IMR-90 (cell line): ENCODE data around the gene HRNR. TPM values are rescaled to one million over a fixed set of nuclear protein-coding genes. Genes with fewer than 3 reads are reported as not detected.

ENCODE experiments used
- ATAC-seq: fragments of 200-7000 bp; cut with Tn5 transposase; 2 replicates; pipeline ENCODE4 v1.9.1; 2020; ENCODE audit warnings: low read depth, mild to moderate bottlenecking, moderate library complexity
- BruUV-seq: library from RNA; stranded (reverse); fragments of 400-500 nt; replicated peaks from 2 replicates; lab custom pipeline; 2021; lab: Mats Ljungman, UMichigan
- CTCF ChIA-PET: fragments of 300-600 bp; formaldehyde crosslinking; extraction: SDS; loops from one replicate; lab custom pipeline; 2021; ENCODE audit warnings: antibody characterized with exemption; lab: Yijun Ruan, JAX
- POLR2A ChIA-PET: fragments of 300-600 bp; sonication (Branson Sonifier 250); formaldehyde crosslinking; loops from one replicate; lab custom pipeline; 2022; ENCODE audit warnings: antibody characterized with exemption; ENCODE audit not compliant: unreplicated experiment; lab: Charles Lee
- DNase-seq: peaks from one replicate; pipeline ENCODE4 v3.0.0; 2013
- H2AFZ ChIP-seq: replicated peaks from 2 replicates; pipeline ENCODE3; 2013; ENCODE audit warnings: low read length, mild to moderate bottlenecking; ENCODE audit not compliant: poor library complexity
- H2AK5ac ChIP-seq: 2 replicates; pipeline ENCODE4 v1.6.1; 2013; ENCODE audit warnings: low read depth, low read length, inconsistent platforms
- H2AK9ac ChIP-seq: replicated peaks from 2 replicates; pipeline ENCODE3; 2013; ENCODE audit warnings: mild to moderate bottlenecking, low read depth, low read length, moderate library complexity; ENCODE audit not compliant: poor library complexity
- H2BK120ac ChIP-seq: 2 replicates; pipeline ENCODE4 v1.6.1; 2013; ENCODE audit warnings: low read depth, low read length, inconsistent platforms
- H2BK15ac ChIP-seq: 3 replicates; pipeline ENCODE4 v1.6.1; 2013; ENCODE audit warnings: low read depth, low read length, inconsistent platforms
- H2BK20ac ChIP-seq: 2 replicates; pipeline ENCODE4 v1.6.1; 2013; ENCODE audit warnings: low read depth, mild to moderate bottlenecking, inconsistent platforms, low read length, moderate library complexity
- H2BK5ac ChIP-seq: 2 replicates; pipeline ENCODE4 v1.6.1; 2013; ENCODE audit warnings: mild to moderate bottlenecking, low read depth, low read length, inconsistent platforms; ENCODE audit not compliant: poor library complexity, severe bottlenecking
- H3K14ac ChIP-seq: replicated peaks from 2 replicates; pipeline ENCODE4 v1.6.1; 2013; ENCODE audit warnings: low read depth, low read length, inconsistent platforms
- H3K18ac ChIP-seq: 2 replicates; pipeline ENCODE4 v1.6.1; 2013; ENCODE audit warnings: low read depth, low read length, control low read depth
- H3K23ac ChIP-seq: 2 replicates; pipeline ENCODE4 v1.6.1; 2013; ENCODE audit warnings: low read depth, low read length, inconsistent platforms
- H3K27ac ChIP-seq: 2 replicates; pipeline ENCODE4 v1.5.1; 2013; ENCODE audit warnings: mild to moderate bottlenecking, control low read depth, low read length; ENCODE audit not compliant: insufficient read depth
- H3K27me3 ChIP-seq: 2 replicates; pipeline ENCODE4 v1.6.1; 2013; ENCODE audit warnings: low read length; ENCODE audit not compliant: control insufficient read depth, insufficient read depth
- H3K36me3 ChIP-seq: 2 replicates; pipeline ENCODE4 v1.6.1; 2013; ENCODE audit warnings: low read length, mixed read lengths; ENCODE audit not compliant: control insufficient read depth, insufficient read depth
- H3K4ac ChIP-seq: 2 replicates; pipeline ENCODE4 v1.6.1; 2013; ENCODE audit warnings: low read depth, low read length, inconsistent platforms
- H3K4me1 ChIP-seq: 2 replicates; pipeline ENCODE4 v1.6.1; 2013; ENCODE audit warnings: low read length, mixed read lengths; ENCODE audit not compliant: control insufficient read depth, insufficient read depth
- H3K4me2 ChIP-seq: 2 replicates; pipeline ENCODE4 v1.6.1; 2013; ENCODE audit warnings: low read depth, mild to moderate bottlenecking, control low read depth, low read length, moderate library complexity
- H3K4me3 ChIP-seq: 2 replicates; pipeline ENCODE4 v1.5.1; 2013; ENCODE audit warnings: low read depth, mild to moderate bottlenecking, control low read depth, low read length, moderate library complexity; ENCODE audit not compliant: insufficient read depth
- H3K56ac ChIP-seq: 2 replicates; pipeline ENCODE4 v1.6.1; 2013; ENCODE audit warnings: low read length, inconsistent platforms; ENCODE audit not compliant: insufficient read depth; ENCODE audit errors: extremely low read depth
- H3K79me1 ChIP-seq, 2 experiments: 2 replicates each; pipeline ENCODE4 v1.6.1; 2013; ENCODE audit warnings: low read length in 2 of 2, inconsistent platforms in 1 of 2, low read depth in 1 of 2
- H3K9ac ChIP-seq: 2 replicates; pipeline ENCODE4 v1.6.1; 2013; ENCODE audit warnings: low read depth, low read length, control low read depth
- H3K9me1 ChIP-seq: 2 replicates; pipeline ENCODE4 v1.6.1; 2013; ENCODE audit warnings: low read length, inconsistent platforms; ENCODE audit not compliant: insufficient read depth
- H3K9me3 ChIP-seq: 2 replicates; pipeline ENCODE4 v1.6.1; 2013; ENCODE audit warnings: low read length; ENCODE audit not compliant: control insufficient read depth, insufficient read depth
- H4K20me1 ChIP-seq: 2 replicates; pipeline ENCODE4 v1.6.1; 2013; ENCODE audit warnings: low read length, inconsistent platforms; ENCODE audit not compliant: insufficient read depth
- H4K5ac ChIP-seq: 2 replicates; pipeline ENCODE4 v1.6.1; 2013; ENCODE audit warnings: mild to moderate bottlenecking, low read depth, low read length, control low read depth
- H4K8ac ChIP-seq, 2 experiments: 2 replicates each; pipeline ENCODE4 v1.6.1; 2013; ENCODE audit warnings: low read depth in 2 of 2, low read length in 2 of 2, control low read depth in 1 of 2, inconsistent platforms in 1 of 2
- H4K91ac ChIP-seq: 2 replicates; pipeline ENCODE4 v1.6.1; 2013; ENCODE audit warnings: low read depth, low read length, inconsistent platforms; ENCODE audit not compliant: insufficient read depth
- BHLHE40 ChIP-seq: fragments of 150-350 bp; IDR thresholded peaks from 2 replicates; pipeline ENCODE4 v1.6.1; 2016; ENCODE audit warnings: mild to moderate bottlenecking, low read depth, low read length
- CEBPB ChIP-seq: IDR thresholded peaks from 2 replicates; pipeline ENCODE4 v1.6.1; 2012; ENCODE audit warnings: low read depth, low read length, improper control_type of control experiment
- CHD1 ChIP-seq: IDR thresholded peaks from 2 replicates; pipeline ENCODE4 v1.6.1; 2012; ENCODE audit warnings: low read depth, low read length, improper control_type of control experiment
- FOS ChIP-seq: fragments of 150-350 bp; IDR thresholded peaks from 2 replicates; pipeline ENCODE4 v1.6.1; 2016; ENCODE audit warnings: low read depth, low read length
- MAFK ChIP-seq: IDR thresholded peaks from 2 replicates; pipeline ENCODE4 v1.6.1; 2012; ENCODE audit warnings: low read depth, low read length, improper control_type of control experiment
- MAZ ChIP-seq: IDR thresholded peaks from 2 replicates; pipeline ENCODE4 v1.6.1; 2012; ENCODE audit warnings: low read depth, mild to moderate bottlenecking, low read length, improper control_type of control experiment, moderate library complexity, borderline replicate concordance
- MXI1 ChIP-seq: IDR thresholded peaks from 2 replicates; pipeline ENCODE4 v1.6.1; 2012; ENCODE audit warnings: low read depth, mild to moderate bottlenecking, low read length, moderate library complexity, borderline replicate concordance
- NFE2L2 ChIP-seq: fragments of 150-350 bp; IDR thresholded peaks from 2 replicates; pipeline ENCODE4 v1.6.1; 2016; ENCODE audit warnings: low read depth, mild to moderate bottlenecking, low read length
- POLR2A ChIP-seq: IDR thresholded peaks from 2 replicates; pipeline ENCODE4 v1.6.1; 2012; ENCODE audit warnings: mild to moderate bottlenecking, low read depth, low read length
- RAD21 ChIP-seq: IDR thresholded peaks from 2 replicates; pipeline ENCODE4 v1.6.1; 2012; ENCODE audit warnings: low read length, improper control_type of control experiment
- RCOR1 ChIP-seq: IDR thresholded peaks from 2 replicates; pipeline ENCODE4 v1.6.1; 2012; ENCODE audit warnings: mild to moderate bottlenecking, low read length, improper control_type of control experiment; ENCODE audit not compliant: insufficient replicate concordance
- RFX5 ChIP-seq: IDR thresholded peaks from 2 replicates; pipeline ENCODE4 v1.8.0; 2012; ENCODE audit warnings: low read depth, mild to moderate bottlenecking, low read length, moderate library complexity
- SMC3 ChIP-seq: fragments of 150-350 bp; IDR thresholded peaks from 2 replicates; pipeline ENCODE4 v1.6.1; 2016; ENCODE audit warnings: low read depth, mild to moderate bottlenecking, antibody characterized with exemption, low read length, moderate library complexity
- WGBS, 2 experiments: methylation state at CpG; one replicate each; pipeline versions ENCODE4 v1.1.5 to v1.1.7; 2013; ENCODE audit warnings: missing lambda C conversion rate in 2 of 2; ENCODE audit not compliant: insufficient read length in 1 of 2; ENCODE audit errors: extremely low coverage in 2 of 2; 5-methylcytosine and 5-hydroxymethylcytosine counted together
- dilution Hi-C: fragments of 300-500 bp; cut with HindIII; formaldehyde crosslinking; loops from one replicate; pipeline ENCODE4 v1.14.3; 2018; ENCODE audit warnings: low sequenced_read_pairs; ENCODE audit not compliant: unreplicated experiment
- in situ Hi-C: fragments of 300-500 bp; cut with MboI; formaldehyde crosslinking; loops from 3 replicates; pipeline ENCODE4 v1.14.3; 2019; ENCODE audit warnings: low sequenced_read_pairs, inconsistent platforms, mixed read lengths
- intact Hi-C: fragments of 100-400 bp; cut with micrococcal nuclease; formaldehyde crosslinking; loops from 2 replicates; pipeline ENCODE4 v1.10.0; 2022
- polyA plus RNA-seq, 3 experiments: library from polyadenylated mRNA; depleted of rRNA; stranded (reverse); fragments of >200 nt; gene quantifications; 2 replicates each; pipeline ENCODE4 v1.2.3, GENCODE V29; 2012; ENCODE audit warnings: low replicate concordance in 1 of 3
- total RNA-seq: library from RNA; depleted of rRNA; stranded (reverse); fragments of >200 nt; gene quantifications from 2 replicates; pipeline ENCODE4 v1.2.3, GENCODE V29; 2012
- TF ChIP-seq, protein P1 (sequence below): conservative IDR thresholded peaks from 2 replicates; pipeline ENCODE4 v1.5.1; 2012; ENCODE audit warnings: mild to moderate bottlenecking, low read depth, low read length, improper control_type of control experiment
- TF ChIP-seq, protein P2 (sequence below): fragments of 150-350 bp; IDR thresholded peaks from 2 replicates; pipeline ENCODE4 v1.6.1; 2016; ENCODE audit warnings: low read depth, mild to moderate bottlenecking, low read length, moderate library complexity, borderline replicate concordance
- TF ChIP-seq, protein P3 (sequence below): fragments of 150-350 bp; IDR thresholded peaks from 2 replicates; pipeline ENCODE4 v1.6.1; 2017; ENCODE audit warnings: mild to moderate bottlenecking, antibody characterized with exemption, low read length, low read depth

The HRNR gene
- total and polyA plus RNA-seq, 2 of the 4 experiments (the other 2 are of a cell fraction) = under 0.01 TPM; not detected in 1

DNA sequence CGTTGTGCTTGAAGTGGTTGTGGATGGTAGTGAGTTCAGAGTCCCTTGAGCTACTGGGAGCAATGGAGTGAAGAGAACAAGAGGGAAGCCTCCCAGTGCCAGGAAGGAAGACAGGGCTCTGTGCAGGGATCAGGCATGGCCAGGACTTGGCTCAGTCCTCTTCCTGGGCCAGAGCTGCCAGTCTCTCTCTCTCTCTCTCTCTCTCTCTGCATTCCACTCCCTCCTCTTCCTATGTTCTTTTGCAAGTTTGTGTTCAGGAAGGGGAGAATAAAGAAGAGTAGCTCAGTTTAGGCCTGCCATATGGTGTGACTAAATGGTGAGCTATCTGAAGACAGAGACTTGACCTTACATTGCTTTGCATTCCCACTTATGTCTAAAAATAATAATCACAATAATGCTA is 44.4 kb downstream of the HRNR start:
- no peak for ATAC-seq
- Histone ChIP-seq H2AK5ac (no peak overlapping the region), H2BK15ac (no peak overlapping the region), H3K14ac (no peak overlapping the region), H2BK20ac (no peak overlapping the region), H3K36me3 (no peaks in the 10 kb centered on the region), H4K8ac (no peak overlapping the region), H3K9me3 (no peaks in the 10 kb centered on the region), H4K20me1 (no peaks in the 10 kb centered on the region), H3K9me1 (no peaks in the 10 kb centered on the region), H2AFZ (no peak overlapping the region), H3K18ac (no peak overlapping the region), H3K27me3 (no peaks in the 10 kb centered on the region), H4K5ac (no peak overlapping the region), H2BK120ac (no peak overlapping the region), H3K4me1 (no peaks in the 10 kb centered on the region), H4K91ac (no peak overlapping the region), H3K27ac (no peak overlapping the region), H2AK9ac (no peak overlapping the region), H3K79me1 (no peaks in the 10 kb centered on the region), H3K4ac (no peak overlapping the region), H2BK5ac (no peak overlapping the region), H3K4me3 (no peak overlapping the region), H3K23ac (no peak overlapping the region), H3K56ac (no peak overlapping the region), H3K9ac (no peak overlapping the region), H3K4me2 (no peak overlapping the region)
- ChIA-PET POLR2A (no interaction called here), CTCF (no interaction called here)
- dilution Hi-C loops (no loop called here), intact Hi-C loops (no loop called here), in situ Hi-C loops (no loop called here)
- TF ChIP-seq RCOR1 (no peak), FOS (no peak), CHD1 (no peak), RAD21 (no peak), POLR2A (no peak), CEBPB (no peak), NFE2L2 (no peak), RFX5 (no peak), MXI1 (no peak), SMC3 (no peak), BHLHE40 (no peak), MAFK (no peak), MAZ (no peak)
- TF ChIP-seq, protein P1, sequence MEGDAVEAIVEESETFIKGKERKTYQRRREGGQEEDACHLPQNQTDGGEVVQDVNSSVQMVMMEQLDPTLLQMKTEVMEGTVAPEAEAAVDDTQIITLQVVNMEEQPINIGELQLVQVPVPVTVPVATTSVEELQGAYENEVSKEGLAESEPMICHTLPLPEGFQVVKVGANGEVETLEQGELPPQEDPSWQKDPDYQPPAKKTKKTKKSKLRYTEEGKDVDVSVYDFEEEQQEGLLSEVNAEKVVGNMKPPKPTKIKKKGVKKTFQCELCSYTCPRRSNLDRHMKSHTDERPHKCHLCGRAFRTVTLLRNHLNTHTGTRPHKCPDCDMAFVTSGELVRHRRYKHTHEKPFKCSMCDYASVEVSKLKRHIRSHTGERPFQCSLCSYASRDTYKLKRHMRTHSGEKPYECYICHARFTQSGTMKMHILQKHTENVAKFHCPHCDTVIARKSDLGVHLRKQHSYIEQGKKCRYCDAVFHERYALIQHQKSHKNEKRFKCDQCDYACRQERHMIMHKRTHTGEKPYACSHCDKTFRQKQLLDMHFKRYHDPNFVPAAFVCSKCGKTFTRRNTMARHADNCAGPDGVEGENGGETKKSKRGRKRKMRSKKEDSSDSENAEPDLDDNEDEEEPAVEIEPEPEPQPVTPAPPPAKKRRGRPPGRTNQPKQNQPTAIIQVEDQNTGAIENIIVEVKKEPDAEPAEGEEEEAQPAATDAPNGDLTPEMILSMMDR = no peak
- TF ChIP-seq, protein P2, sequence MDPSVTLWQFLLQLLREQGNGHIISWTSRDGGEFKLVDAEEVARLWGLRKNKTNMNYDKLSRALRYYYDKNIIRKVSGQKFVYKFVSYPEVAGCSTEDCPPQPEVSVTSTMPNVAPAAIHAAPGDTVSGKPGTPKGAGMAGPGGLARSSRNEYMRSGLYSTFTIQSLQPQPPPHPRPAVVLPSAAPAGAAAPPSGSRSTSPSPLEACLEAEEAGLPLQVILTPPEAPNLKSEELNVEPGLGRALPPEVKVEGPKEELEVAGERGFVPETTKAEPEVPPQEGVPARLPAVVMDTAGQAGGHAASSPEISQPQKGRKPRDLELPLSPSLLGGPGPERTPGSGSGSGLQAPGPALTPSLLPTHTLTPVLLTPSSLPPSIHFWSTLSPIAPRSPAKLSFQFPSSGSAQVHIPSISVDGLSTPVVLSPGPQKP = no peak
- TF ChIP-seq, protein P3, sequence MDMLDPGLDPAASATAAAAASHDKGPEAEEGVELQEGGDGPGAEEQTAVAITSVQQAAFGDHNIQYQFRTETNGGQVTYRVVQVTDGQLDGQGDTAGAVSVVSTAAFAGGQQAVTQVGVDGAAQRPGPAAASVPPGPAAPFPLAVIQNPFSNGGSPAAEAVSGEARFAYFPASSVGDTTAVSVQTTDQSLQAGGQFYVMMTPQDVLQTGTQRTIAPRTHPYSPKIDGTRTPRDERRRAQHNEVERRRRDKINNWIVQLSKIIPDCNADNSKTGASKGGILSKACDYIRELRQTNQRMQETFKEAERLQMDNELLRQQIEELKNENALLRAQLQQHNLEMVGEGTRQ = no peak
- BruUV-seq = no TSS peak
- DNase-seq = no peak
- no CpG with 5 or more reads among the region's 1 CpG for WGBS, 2 experiments
